ENCODE data around the gene GOLGA6L9.
"Not testable (repeated sequence)": the region's sequence is repeated elsewhere in the genome, so short reads cannot be mapped to it uniquely, and the experiment has no call there.

The GOLGA6L9 gene, protein sequence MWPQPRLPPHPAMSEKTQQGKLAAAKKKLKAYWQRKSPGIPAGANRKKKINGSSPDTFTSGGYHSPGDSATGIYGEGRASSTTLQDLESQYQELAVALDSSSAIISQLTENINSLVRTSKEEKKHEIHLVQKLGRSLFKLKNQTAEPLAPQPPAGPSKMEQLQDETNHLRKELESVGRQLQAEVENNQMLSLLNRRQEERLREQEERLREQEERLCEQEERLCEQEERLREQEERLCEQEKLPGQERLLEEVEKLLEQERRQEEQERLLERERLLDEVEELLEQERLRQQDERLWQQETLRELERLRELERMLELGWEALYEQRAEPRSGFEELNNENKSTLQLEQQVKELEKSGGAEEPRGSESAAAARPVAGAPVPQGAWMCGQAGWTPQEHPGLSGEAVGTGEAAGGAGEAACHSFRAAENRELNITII

DNA sequence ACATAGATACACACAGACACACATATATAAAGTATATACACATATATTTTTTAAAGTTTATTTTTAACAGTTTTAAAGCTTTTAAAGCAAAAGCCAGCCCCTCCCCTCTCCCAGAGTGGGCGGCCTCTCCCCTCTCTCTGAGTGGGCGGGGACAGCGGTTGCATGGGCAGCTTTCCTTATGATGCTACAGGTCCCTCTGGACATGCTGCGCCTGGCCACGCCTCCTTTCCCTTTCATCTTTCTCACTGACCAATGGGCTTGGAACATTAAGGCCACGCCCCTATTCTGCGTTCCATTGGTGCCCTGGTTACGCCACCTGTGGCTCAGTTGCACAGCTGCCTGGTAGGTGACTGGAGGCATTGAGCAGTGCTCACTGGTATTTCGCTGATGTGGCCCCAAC lies at the start of gene GOLGA6L9:
Gene GOLGA6L9, plus strand, starts transcription at position 124 of the 400 bp plus-strand sequence. Its CDS starts 264 bp downstream, at position 388.
- H3K4me3 ChIP-seq; H3K27ac ChIP-seq; DNase-seq (ENCODE audit: low spot score): not testable (repeated sequence)

DNA sequence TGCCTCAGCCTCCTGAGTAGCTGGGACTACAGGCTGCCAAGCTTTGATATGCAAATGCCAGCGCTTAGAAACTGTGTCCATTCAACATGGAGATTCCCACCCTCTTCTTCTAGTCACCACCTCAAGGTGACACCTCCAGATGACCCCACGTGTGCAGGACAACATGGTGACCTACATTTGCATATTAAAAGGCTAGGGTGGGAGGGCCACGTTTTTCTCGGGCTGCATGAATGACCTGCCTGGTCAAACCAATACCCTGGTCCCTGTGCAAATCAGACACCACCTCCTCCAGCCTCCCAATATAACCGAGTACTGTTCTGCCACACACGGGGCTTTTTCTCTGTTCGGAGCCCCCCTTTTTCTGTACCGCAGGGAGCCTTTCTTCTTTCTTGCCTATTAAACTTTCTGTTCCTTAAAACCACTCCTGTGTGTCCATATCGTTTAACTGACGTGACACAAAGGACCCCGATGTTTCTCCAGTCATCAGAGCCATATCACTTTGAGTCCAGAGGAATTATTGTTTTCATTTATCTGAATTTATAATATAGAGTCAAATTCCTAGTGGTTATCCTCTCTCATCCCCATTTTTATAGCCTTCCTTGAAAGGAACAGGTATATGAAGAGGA lies 48.2 kb upstream of the GOLGA6L9 start:
- DNase-seq (ENCODE audit: low spot score); H3K27ac ChIP-seq; H3K4me3 ChIP-seq: not testable (repeated sequence)

DNA sequence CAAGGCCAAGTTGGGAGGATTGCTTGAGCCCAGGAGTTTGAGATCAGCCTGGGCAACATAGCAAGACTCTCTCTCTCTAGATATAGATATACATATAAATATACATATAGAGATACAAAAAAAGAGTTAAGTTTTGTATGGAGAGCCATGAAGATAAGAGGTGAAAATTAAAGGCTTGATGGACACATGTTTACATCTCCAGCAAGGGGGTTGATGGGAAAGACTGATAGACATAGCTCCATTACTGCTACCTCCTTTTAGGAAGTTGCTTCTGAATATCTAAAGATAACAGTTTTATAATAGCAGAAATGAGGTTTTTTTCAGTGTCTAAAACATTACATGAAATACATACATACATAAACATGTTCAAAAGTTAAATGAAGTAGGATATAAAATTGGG lies 42.4 kb upstream of the GOLGA6L9 start:
- not testable (repeated sequence) for DNase-seq (ENCODE audit: low spot score); H3K27ac ChIP-seq; H3K4me3 ChIP-seq

DNA sequence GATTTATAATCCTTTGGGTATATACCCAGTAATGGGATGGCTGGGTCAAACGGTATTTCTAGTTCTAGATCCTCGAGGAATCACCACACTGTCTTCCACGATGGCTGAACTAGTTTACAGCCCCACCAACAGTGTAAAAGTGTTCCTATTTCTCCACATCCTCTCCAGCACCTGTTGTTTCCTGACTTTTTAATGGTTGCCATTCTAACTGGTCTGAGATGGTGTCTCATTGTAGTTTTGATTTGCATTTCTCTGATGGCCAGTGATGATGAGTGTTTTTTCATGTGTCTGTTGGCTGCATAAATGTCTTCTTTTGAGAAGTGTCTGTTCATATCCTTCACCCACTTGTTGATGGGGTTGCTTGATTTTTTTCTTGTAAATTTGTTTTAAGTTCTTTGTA lies 39.5 kb upstream of the GOLGA6L9 start:
- H3K4me3 ChIP-seq, H3K27ac ChIP-seq: not testable (repeated sequence)

DNA sequence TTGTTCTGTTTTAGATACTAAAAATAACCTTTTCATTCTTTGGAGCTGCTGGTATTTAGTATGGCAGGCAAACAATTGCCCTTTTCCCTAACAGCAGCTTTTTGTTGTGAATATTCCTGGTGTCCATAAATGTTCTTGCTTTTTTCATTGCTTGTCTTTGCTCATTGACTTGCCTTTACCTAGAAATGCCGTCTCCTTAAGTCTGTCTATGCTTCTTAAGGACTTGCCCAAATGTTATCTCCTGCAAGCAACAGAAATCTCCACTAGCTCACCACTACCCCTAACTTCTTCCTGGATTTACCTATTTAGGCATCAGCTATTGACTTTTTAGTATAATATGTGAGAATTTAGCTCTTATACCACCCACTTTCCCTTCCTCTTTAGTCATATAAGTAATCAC lies 37.5 kb upstream of the GOLGA6L9 start:
- H3K27ac ChIP-seq; DNase-seq (ENCODE audit: low spot score); H3K4me3 ChIP-seq: not testable (repeated sequence)

More for the DNA sequence above, 39.5 kb upstream of the GOLGA6L9 start:
- not testable (repeated sequence) for DNase-seq (ENCODE audit: low spot score)

DNA sequence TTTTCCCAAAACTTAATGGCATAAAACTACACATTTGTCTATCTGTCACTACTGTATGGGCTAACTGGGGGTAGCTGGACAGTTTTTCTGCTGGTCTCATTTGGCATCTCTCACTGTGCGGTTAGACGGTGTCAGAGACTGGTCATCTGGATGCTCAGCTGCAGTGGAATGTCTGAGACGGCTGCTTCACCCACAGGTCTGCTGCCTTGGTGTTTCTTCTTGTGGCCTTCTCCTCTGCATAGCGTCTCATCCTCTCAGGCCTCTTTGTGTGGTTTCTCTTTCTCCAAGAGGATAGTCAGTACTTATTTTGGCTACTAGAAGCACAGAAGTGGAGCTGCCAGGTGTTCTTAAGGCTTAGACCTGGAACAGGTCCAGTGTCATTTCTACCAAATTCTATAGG lies 35.9 kb upstream of the GOLGA6L9 start:
- no peak for DNase-seq (ENCODE audit: low spot score)
- TF ChIP-seq, protein P1, sequence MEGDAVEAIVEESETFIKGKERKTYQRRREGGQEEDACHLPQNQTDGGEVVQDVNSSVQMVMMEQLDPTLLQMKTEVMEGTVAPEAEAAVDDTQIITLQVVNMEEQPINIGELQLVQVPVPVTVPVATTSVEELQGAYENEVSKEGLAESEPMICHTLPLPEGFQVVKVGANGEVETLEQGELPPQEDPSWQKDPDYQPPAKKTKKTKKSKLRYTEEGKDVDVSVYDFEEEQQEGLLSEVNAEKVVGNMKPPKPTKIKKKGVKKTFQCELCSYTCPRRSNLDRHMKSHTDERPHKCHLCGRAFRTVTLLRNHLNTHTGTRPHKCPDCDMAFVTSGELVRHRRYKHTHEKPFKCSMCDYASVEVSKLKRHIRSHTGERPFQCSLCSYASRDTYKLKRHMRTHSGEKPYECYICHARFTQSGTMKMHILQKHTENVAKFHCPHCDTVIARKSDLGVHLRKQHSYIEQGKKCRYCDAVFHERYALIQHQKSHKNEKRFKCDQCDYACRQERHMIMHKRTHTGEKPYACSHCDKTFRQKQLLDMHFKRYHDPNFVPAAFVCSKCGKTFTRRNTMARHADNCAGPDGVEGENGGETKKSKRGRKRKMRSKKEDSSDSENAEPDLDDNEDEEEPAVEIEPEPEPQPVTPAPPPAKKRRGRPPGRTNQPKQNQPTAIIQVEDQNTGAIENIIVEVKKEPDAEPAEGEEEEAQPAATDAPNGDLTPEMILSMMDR (IDR thresholded peaks at IDR 0.05): no peak
- H3K27ac ChIP-seq: no peak overlapping the region
- H3K4me3 ChIP-seq: no peak overlapping the region

DNA sequence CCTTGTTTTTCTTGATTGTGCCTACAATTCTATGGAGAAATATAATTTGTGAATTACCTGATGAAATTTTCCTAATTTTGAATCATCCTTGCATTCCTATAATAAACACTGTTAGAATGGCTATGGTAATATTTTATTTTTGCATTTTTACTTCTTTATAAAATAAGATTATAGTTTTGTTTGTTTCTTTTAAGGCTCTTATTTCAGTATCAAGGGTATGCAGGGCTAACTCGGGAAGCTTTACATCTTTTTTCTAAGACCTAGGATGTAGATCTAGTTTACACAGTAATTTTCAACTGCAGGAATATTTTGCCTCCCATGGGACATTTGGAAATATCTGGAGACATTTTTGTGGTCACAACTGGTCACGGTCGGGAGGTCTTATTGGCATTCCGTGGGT lies 33.8 kb upstream of the GOLGA6L9 start:
- H3K4me3 ChIP-seq; DNase-seq (ENCODE audit: low spot score); H3K27ac ChIP-seq: not testable (repeated sequence)

DNA sequence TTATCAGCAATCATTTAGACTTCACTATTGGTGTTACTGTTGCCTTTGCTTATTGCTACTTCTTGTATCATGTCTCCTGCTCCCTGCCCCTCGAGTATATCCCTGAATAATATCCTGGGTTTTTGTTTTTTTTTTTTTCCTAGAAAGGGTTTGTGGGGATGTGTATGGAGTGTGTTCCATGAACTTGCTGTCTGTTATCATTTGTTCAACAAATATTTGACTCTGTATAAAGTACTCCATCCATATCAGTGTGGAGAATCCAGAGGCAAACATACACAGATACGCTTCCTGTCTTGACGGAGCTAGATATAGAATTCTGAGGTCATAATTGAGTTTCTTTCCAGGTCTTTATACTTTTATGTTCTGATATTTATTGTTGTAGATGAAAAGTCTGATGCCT lies 31.8 kb upstream of the GOLGA6L9 start:
- no peak overlapping the region for H3K27ac ChIP-seq
- DNase-seq (ENCODE audit: low spot score): no peak
- TF ChIP-seq, protein P1 (IDR thresholded peaks at IDR 0.05): no peak
- H3K4me3 ChIP-seq: no peak overlapping the region

DNA sequence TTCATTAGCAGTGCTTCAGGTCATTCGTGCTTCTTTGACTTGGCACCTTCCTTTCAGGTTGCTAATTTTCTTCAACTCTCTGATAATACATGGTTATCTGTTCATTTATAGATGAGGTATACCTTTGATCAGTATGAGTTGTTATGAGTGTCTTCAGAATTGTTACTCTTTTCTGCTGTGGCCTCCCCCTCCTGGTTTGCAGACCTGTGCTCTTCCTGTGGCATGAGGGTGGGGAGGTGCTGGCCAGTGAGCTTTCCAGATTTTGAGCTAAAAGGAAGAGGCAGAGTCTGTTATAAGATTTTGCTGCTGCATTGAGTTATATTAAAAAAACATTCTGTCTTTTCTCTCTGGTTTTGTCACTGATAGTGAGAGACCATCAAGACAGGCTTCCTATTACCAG lies 30.8 kb upstream of the GOLGA6L9 start:
- no peak overlapping the region for H3K27ac ChIP-seq
- TF ChIP-seq, protein P1 (IDR thresholded peaks at IDR 0.05): no peak
- no peak for DNase-seq (ENCODE audit: low spot score)
- no peak overlapping the region for H3K4me3 ChIP-seq

DNA sequence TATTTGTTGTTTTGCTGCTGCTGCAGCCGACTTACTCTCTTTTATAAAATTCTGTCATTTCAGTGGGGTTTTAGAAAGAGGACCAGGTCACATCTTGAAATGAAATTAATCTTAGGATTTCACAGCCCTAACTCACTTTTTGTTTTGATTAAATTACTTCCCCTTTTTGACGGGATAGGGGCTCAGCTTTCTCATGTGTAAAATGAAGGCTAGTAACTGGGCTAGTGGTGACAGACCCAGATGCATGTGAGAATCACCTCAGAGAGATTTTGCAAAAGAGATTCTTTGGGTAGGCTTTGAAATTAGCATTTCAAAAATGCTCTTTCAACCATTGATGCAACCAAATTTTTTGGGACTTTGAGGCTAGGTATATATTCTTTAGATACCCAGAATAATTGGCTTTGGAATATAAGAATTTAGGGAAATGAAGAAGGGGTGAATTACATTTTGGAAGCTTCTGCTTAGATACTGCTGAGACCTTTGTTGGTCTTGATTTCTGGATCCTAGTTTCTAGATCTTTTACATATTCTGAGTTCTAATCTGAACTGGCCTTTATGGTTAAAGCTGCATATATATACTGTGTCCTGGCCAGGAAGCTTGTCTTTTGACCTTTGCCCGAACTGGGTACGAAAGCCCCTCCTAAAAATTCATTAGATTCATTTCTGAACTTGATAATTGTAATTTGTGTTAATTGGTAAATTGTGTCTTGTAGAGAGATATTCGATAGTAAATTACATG lies 30.1 kb upstream of the GOLGA6L9 start:
- not testable (repeated sequence) for DNase-seq (ENCODE audit: low spot score); H3K27ac ChIP-seq; H3K4me3 ChIP-seq

DNA sequence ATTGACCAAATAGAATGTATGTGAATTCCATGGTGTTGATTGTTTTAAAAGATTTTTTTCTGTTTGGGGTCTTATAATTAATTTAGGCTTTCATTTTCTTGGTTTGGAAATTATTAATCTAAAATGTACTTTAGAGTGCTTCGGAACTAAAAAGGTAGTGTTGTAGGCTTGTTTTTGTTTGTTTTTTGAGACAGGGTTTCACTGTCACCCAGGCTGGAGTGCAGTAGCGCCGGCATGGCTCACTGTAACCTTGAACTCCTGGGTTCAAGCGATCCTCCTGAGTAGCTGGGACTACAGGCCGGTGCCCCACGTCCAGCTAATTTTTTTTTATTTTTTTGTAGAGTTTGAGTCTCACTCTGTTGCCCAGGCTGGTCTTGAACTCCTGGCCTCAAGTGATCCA lies 27.7 kb upstream of the GOLGA6L9 start:
- not testable (repeated sequence) for H3K4me3 ChIP-seq; H3K27ac ChIP-seq; DNase-seq (ENCODE audit: low spot score)

DNA sequence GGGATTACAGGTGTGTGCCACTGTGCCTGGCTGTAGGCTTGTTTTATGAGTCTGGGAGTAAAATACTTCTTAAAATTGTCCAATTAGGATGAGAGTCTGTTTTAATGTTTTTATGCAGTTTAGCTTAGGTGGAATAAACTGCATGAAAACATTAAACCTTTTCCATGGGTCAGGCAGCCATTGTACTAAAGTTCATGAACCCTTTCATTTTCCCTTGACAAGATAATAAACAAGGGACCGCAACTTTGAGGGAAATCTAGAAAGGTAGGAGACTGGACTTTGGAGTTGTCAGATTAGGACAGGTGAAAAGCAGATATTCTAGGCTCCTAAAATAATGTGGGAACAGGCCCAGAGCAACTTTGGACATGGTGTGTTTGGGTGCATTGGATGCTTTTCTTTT lies 27.3 kb upstream of the GOLGA6L9 start:
- DNase-seq (ENCODE audit: low spot score); H3K4me3 ChIP-seq: not testable (repeated sequence)

DNA sequence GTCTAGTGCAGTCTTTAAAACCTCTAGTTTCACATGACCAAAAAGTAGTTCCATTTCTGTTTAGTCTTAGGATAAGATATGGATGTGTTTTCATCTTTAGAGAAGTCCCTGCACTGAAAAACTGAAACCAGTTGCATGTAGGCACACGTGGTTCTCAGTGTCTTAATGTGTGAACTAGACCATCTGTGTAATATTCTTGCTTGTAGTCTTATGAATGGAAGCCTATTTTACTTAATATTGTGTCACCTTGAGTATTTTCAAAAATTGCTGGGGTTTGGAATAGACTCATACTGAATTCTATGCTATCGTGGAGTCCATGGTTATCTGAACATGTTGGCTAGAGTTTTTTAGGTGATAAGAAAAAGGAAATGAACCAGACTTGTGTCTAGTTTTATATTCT lies 23.4 kb upstream of the GOLGA6L9 start:
- not testable (repeated sequence) for H3K27ac ChIP-seq; DNase-seq (ENCODE audit: low spot score); H3K4me3 ChIP-seq

More for the DNA sequence above, 27.3 kb upstream of the GOLGA6L9 start:
- H3K27ac ChIP-seq: not testable (repeated sequence)

DNA sequence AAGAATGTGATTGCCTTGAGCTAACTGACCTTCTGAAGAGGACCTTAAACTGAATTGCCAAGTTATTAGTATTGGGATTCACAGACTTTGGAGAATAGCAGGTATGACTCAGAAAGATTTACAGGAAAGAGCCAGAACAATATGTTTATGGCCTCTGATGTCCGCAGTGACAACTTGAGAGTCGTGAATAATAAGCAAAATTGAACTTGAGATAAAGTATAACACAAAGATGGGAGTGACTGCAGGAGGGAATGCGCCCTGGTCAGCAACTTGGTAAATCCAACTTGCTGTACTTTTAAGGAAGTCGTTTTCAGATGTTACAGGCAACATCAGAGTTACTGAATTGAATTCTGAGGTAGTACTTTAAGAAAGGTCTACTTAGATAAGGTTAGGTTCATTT lies 19.3 kb upstream of the GOLGA6L9 start:
- DNase-seq (ENCODE audit: low spot score); H3K4me3 ChIP-seq; H3K27ac ChIP-seq: not testable (repeated sequence)

DNA sequence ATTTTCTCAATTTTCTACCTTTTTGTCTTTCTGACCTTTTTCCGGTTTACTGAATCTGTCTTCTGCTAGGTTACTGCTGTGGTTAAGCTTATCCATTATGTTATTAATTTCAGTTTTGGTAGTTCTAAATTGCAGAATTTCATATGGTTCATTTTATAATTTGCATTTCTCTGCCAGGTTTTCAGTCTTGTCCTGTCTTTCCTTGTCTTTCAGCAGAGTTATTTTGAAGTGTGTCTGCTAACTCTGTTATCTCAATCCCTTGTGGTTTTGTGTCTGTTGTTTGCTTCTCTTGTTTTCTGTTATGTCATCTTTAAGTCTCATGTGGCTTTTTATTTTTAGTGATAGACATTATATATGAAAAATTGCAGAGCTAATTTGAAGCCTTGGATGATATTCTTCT lies 18.0 kb upstream of the GOLGA6L9 start:
- not testable (repeated sequence) for DNase-seq (ENCODE audit: low spot score); H3K27ac ChIP-seq

More for the DNA sequence above, 18.0 kb upstream of the GOLGA6L9 start:
- not testable (repeated sequence) for H3K4me3 ChIP-seq

All from coronary artery (tissue), 2 donors.